ENCODE data around the gene GRHL3.

DNA sequence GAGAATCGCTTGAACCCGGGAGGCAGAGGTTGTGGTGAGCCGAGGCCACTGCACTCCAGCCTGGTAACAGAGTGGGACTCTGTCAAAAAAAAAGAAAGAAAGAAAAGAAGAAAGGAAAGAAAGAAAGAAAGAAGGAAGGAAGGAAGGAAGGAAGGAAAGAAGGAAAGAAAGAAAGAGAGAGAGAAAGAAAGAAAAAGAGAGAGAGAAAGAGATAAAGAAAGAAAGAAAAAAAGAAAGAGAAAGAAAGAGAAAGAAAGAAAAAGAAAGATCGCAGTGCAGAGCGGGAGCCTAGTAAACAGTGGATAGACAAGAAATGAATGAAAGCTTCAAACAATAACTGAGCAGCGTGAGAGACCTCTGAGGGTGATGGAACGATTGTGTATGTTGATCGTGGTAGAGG, 20.6 kb upstream of the GRHL3 start:
- TF ChIP-seq POLR2AphosphoS5 (IDR thresholded peaks at IDR 0.05; ENCODE audit: borderline replicate concordance, low read depth, low read length): no peak
- TF ChIP-seq EZH2 (IDR thresholded peaks at IDR 0.05): no peak
- TF ChIP-seq FOXP2 (optimal IDR thresholded peaks at IDR 0.05; ENCODE audit: control extremely low read depth, extremely low read length, insufficient read depth): no peak

Data from SK-N-MC (cell line).